GM10266 (cell line): ENCODE data around the gene CCDC197.

Experiments used
- DNase-seq: peaks from one replicate; pipeline ENCODE4 v3.0.0; 2012; ENCODE audit errors: extremely low spot score
- CTCF ChIP-seq: IDR thresholded peaks from 2 replicates; pipeline ENCODE4 v1.5.1; 2012; ENCODE audit warnings: mild to moderate bottlenecking, low read depth; ENCODE audit not compliant: control insufficient read depth, insufficient read depth; ENCODE audit errors: missing control alignments

CCDC197 gene

GRCh38 chr14:94045101-94045500, 48.0 kb downstream of the CCDC197 start:
- DNase-seq, result no peak
- TF ChIP-seq CTCF, result no peak

- DNase-seq, result no peak
- TF ChIP-seq CTCF, result no peak
These were observed 48.7 kb downstream of the CCDC197 start for GRCh38 chr14:94045563-94046345.

- TF ChIP-seq CTCF, result no peak
- DNase-seq, result no peak
These were observed 49.7 kb downstream of the CCDC197 start for GRCh38 chr14:94046696-94047250.

- DNase-seq, result no peak
- no peak for TF ChIP-seq CTCF
These were observed 50.5 kb downstream of the CCDC197 start for GRCh38 chr14:94047581-94047980.

GRCh38 chr14:94048691-94049624, 51.9 kb downstream of the CCDC197 start:
- TF ChIP-seq CTCF, result no peak
- DNase-seq, result no peak

- no peak for DNase-seq
- TF ChIP-seq CTCF, result no peak
These were observed 52.5 kb downstream of the CCDC197 start for GRCh38 chr14:94049625-94050023.
